Astrocyte (in vitro differentiated cells and primary cell): ENCODE data around the gene SLC9A1. TPM values are rescaled to one million over a fixed set of nuclear protein-coding genes. Genes with fewer than 3 reads are reported as not detected.
"Not testable (repeated sequence)": the region's sequence is repeated elsewhere in the genome, so short reads cannot be mapped to it uniquely, and the experiment has no call there.

ENCODE experiments used
- DNase-seq: peaks from one replicate; pipeline ENCODE4 v3.0.0-alpha.2; 2010; ENCODE audit warnings: low read depth
- FAIRE-seq: peaks from 2 replicates; lab custom pipeline; 2011; peaks lifted over from hg19 to GRCh38; lab: Jason Lieb, UNC
- H2AFZ ChIP-seq: 2 replicates; pipeline ENCODE4 v1.6.0; 2012; ENCODE audit warnings: low read depth, low read length, inconsistent platforms
- H3K27ac ChIP-seq: 2 replicates; pipeline ENCODE4 v1.5.1; 2011; ENCODE audit warnings: low read depth, low read length, inconsistent platforms
- H3K27me3 ChIP-seq: 2 replicates; pipeline ENCODE4 v1.6.0; 2011; ENCODE audit warnings: low read length, inconsistent platforms; ENCODE audit not compliant: insufficient read depth
- H3K36me3 ChIP-seq: 2 replicates; pipeline ENCODE4 v1.5.1; 2011; ENCODE audit warnings: low read length, inconsistent platforms; ENCODE audit not compliant: insufficient read depth
- H3K4me1 ChIP-seq: 2 replicates; pipeline ENCODE4 v1.5.1; 2011; ENCODE audit warnings: low read length, inconsistent platforms; ENCODE audit not compliant: insufficient read depth
- H3K4me2 ChIP-seq: 2 replicates; pipeline ENCODE4 v1.6.0; 2012; ENCODE audit warnings: low read length, inconsistent platforms
- H3K4me3 ChIP-seq: 2 replicates; pipeline ENCODE4 v1.5.1; 2011; ENCODE audit warnings: low read depth, mild to moderate bottlenecking, low read length, inconsistent platforms; ENCODE audit not compliant: insufficient read depth
- H3K79me2 ChIP-seq: 2 replicates; pipeline ENCODE4 v1.6.0; 2012; ENCODE audit warnings: mild to moderate bottlenecking, low read length, inconsistent platforms; ENCODE audit not compliant: insufficient read depth
- H3K9ac ChIP-seq: 2 replicates; pipeline ENCODE4 v1.6.0; 2012; ENCODE audit warnings: mild to moderate bottlenecking, low read length, inconsistent platforms
- H3K9me3 ChIP-seq: 2 replicates; pipeline ENCODE4 v1.5.1; 2012; ENCODE audit warnings: low read depth, mild to moderate bottlenecking, low read length, inconsistent platforms; ENCODE audit not compliant: insufficient read depth
- H4K20me1 ChIP-seq: 2 replicates; pipeline ENCODE4 v1.6.0; 2012; ENCODE audit warnings: low read length, inconsistent platforms; ENCODE audit not compliant: insufficient read depth
- H3K27ac Mint-ChIP-seq: one replicate; pipeline ENCODE4 v1.8.0; 2021; ENCODE audit warnings: mild to moderate bottlenecking, mixed read lengths; ENCODE audit not compliant: unreplicated experiment
- H3K27me3 Mint-ChIP-seq: one replicate; pipeline ENCODE4 v1.8.0; 2021; ENCODE audit warnings: low read depth, mixed read lengths; ENCODE audit not compliant: unreplicated experiment
- H3K36me3 Mint-ChIP-seq: one replicate; pipeline ENCODE4 v1.8.0; 2021; ENCODE audit warnings: low read depth, mixed read lengths; ENCODE audit not compliant: unreplicated experiment
- H3K4me1 Mint-ChIP-seq: one replicate; pipeline ENCODE4 v1.8.0; 2021; ENCODE audit warnings: low read depth, mixed read lengths; ENCODE audit not compliant: unreplicated experiment
- H3K4me3 Mint-ChIP-seq: one replicate; pipeline ENCODE4 v1.8.0; 2021; ENCODE audit warnings: mild to moderate bottlenecking, moderate library complexity, mixed read lengths; ENCODE audit not compliant: unreplicated experiment
- H3K9me3 Mint-ChIP-seq: one replicate; pipeline ENCODE4 v1.8.0; 2021; ENCODE audit warnings: mild to moderate bottlenecking, mixed read lengths; ENCODE audit not compliant: unreplicated experiment
- CTCF ChIP-seq: IDR thresholded peaks from 2 replicates; pipeline ENCODE4 v1.5.1; 2011; ENCODE audit warnings: low read depth, mild to moderate bottlenecking, inconsistent platforms, low read length, moderate library complexity; ENCODE audit not compliant: insufficient read depth
- EZH2 ChIP-seq: IDR thresholded peaks from 2 replicates; pipeline ENCODE4 v1.6.1; 2012; ENCODE audit warnings: mild to moderate bottlenecking, low read length, inconsistent platforms; ENCODE audit not compliant: insufficient read depth
- total RNA-seq: library from RNA; stranded (reverse); gene quantifications from 2 replicates; pipeline ENCODE4 v1.2.1, GENCODE V29; 2021

SLC9A1 gene
- total RNA-seq, 1 donor from 2014 or later = 49.3 TPM

- Mint-ChIP-seq H3K27ac (no peak overlapping the region), H3K4me1 (no peaks in the 10 kb centered on the region), H3K27me3 (peaks cover 3% of the 10 kb centered on the region), H3K4me3 (no peak overlapping the region), H3K36me3 (peaks cover 2% of the 10 kb centered on the region), H3K9me3 (no peaks in the 10 kb centered on the region)
- Histone ChIP-seq H4K20me1 (no peaks in the 10 kb centered on the region), H3K4me1 (no peaks in the 10 kb centered on the region), H3K9me3 (peaks cover 3% of the 10 kb centered on the region), H2AFZ (no peak overlapping the region), H3K9ac (no peak overlapping the region), H3K4me2 (no peak overlapping the region), H3K36me3 (no peaks in the 10 kb centered on the region), H3K4me3 (no peak overlapping the region), H3K79me2 (no peaks in the 10 kb centered on the region), H3K27me3 (no peaks in the 10 kb centered on the region), H3K27ac (no peak overlapping the region)
- DNase-seq (no peak), FAIRE-seq (no peak)
- TF ChIP-seq EZH2 (no peak), CTCF (no peak)
Measured at GRCh38 chr1:27176323-27176722, 21.4 kb upstream of the SLC9A1 start.

- H3K4me3 ChIP-seq, DNase-seq, H3K36me3 Mint-ChIP-seq, H3K4me2 ChIP-seq, H3K27me3 ChIP-seq, H3K27ac ChIP-seq, H3K4me3 Mint-ChIP-seq, H3K9ac ChIP-seq, FAIRE-seq, H4K20me1 ChIP-seq, H3K27me3 Mint-ChIP-seq, H3K79me2 ChIP-seq, H3K36me3 ChIP-seq, H3K9me3 Mint-ChIP-seq, H3K4me1 ChIP-seq, H3K4me1 Mint-ChIP-seq, H3K9me3 ChIP-seq, H2AFZ ChIP-seq, H3K27ac Mint-ChIP-seq: not testable (repeated sequence)
Measured at GRCh38 chr1:27172992-27173391, 18.1 kb upstream of the SLC9A1 start.

- Histone ChIP-seq H2AFZ (no peak overlapping the region), H3K4me1 (no peaks in the 10 kb centered on the region), H3K4me3 (no peak overlapping the region), H4K20me1 (no peaks in the 10 kb centered on the region), H3K36me3 (no peaks in the 10 kb centered on the region), H3K79me2 (no peaks in the 10 kb centered on the region), H3K9ac (no peak overlapping the region), H3K4me2 (no peak overlapping the region), H3K9me3 (no peaks in the 10 kb centered on the region), H3K27me3 (no peaks in the 10 kb centered on the region), H3K27ac (no peak overlapping the region)
- Mint-ChIP-seq H3K27me3 (no peaks in the 10 kb centered on the region), H3K36me3 (no peaks in the 10 kb centered on the region), H3K4me3 (no peak overlapping the region), H3K4me1 (no peaks in the 10 kb centered on the region), H3K9me3 (no peaks in the 10 kb centered on the region), H3K27ac (no peak overlapping the region)
- DNase-seq (no peak), FAIRE-seq (no peak)
- TF ChIP-seq EZH2 = no peak
- TF ChIP-seq CTCF = no peak
Measured at GRCh38 chr1:27166929-27167328, 12.0 kb upstream of the SLC9A1 start.
